NCI-H1048 (cell line): ENCODE results near the gene RECQL5.
A peak's percentile ranks its signal among the peaks of the same experiment; 100 is the strongest.
"Not testable (repeated sequence)": the region's sequence is repeated elsewhere in the genome, so short reads cannot be mapped to it uniquely, and the experiment has no call there.

Source experiments
- DNase-seq: peaks from one replicate; lab custom pipeline; 2025; lab: John Stamatoyannopoulos, UW

RECQL5 gene

DNA sequence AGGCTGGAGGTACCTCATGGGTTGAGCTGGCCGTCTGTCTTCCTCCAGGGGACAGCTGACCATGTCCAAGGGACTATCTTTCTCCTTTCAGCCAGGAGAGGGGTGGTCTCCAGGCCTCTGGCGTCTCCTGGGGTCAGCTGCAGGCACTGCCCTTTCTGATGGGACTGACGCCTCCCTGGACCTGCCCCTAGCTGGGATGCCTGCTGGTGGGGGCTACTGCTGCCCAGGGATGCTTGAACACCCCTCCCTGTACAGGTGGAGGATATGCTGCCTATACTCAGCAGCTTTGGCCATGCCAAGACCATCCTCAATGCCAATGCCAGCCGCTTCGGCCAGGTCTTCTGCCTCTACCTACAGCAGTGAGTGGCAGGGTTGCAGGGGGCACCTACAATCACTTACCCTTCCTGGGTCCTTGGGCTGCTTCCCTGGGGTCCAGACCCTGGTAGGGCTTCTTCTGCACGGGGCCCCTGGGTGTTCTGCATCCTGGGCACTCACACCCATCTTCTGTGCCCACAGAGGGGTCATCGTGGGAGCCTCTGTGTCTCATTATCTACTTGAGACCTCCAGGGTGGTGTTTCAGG is 75.1 kb downstream of the RECQL5 start:
- no peak for DNase-seq

DNA sequence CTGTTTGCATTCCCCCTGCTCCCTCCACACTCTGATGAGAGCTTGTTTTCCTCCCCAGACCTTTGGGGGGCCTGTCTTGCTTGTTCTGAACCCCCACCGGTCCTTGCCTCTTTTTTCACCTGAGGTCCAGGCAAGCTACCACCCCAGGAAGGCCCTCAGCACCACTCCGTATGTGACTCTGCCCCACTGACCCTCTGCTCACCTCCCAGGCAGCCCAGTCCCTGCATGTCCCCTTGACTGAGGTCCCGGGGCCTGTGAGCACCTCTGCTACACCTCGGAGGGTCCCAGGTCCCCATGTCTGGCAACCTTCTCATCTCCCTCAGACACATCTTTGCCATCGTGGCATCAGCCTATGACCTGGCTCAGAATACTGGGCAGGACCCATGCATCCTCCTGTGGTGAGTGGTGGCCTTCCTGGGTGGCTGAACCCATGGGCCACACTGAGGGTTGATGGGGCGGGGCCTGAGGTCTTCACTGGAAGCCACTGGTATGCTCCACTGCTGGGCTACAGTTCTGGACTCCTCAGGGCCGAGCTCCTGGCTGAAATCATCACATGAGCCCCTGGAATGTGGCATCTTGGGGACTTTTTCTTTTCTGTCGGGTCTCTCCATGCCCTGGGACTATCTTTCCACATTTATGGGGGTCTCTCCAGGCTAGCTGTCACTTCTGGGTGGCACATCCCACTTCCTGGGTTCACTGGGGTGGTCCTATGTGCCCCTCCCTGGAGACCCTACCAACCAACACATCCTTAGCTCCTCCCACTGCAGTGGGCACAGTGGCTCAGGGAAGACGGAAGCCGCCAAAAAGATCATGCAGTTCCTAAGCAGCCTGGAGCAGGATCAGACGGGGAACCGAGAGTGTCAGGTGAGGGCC is 75.9 kb downstream of the RECQL5 start:
- DNase-seq = no peak

DNA sequence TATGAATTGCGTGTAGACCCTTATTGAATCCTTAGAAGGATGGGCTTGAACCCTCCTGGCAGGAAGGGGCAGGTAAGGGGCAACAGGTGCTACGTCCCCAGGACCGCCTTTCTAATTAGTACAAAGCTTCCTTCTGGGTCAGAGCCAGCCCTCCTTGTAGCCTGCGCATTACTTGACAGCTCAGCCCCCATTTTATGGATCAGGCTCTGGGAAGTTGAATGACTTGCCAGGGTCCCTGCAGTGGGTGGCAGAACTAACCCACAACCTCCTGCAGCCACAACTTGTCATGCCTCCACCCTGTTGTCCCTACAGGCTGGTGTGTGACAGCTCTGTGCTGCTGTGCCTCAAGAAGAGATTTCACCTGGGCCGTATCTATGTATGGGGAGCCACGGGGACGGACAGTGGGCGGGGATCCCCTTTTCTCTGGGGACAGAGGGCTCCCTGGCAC is 76.6 kb downstream of the RECQL5 start:
- DNase-seq = no peak

DNA sequence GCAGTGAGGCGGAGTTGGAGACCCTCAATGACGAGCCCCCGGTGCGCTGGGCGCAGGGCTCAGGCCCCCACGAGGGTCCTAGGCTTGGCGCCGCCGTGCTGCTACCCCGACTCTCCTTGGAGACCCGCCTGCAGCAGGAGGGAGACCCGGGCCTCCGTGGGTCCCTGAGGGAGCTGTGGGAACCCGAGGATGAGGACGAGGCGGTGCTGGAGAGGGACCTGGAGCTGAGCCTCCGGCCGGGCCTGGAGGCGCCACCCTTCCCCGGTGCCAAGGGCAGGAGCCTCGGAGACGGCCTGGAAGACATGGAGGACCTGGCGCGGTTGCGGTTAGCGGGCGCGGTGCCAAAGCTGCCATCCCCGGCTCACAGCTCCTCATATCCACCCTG is 77.0 kb downstream of the RECQL5 start:
- no peak for DNase-seq

DNA sequence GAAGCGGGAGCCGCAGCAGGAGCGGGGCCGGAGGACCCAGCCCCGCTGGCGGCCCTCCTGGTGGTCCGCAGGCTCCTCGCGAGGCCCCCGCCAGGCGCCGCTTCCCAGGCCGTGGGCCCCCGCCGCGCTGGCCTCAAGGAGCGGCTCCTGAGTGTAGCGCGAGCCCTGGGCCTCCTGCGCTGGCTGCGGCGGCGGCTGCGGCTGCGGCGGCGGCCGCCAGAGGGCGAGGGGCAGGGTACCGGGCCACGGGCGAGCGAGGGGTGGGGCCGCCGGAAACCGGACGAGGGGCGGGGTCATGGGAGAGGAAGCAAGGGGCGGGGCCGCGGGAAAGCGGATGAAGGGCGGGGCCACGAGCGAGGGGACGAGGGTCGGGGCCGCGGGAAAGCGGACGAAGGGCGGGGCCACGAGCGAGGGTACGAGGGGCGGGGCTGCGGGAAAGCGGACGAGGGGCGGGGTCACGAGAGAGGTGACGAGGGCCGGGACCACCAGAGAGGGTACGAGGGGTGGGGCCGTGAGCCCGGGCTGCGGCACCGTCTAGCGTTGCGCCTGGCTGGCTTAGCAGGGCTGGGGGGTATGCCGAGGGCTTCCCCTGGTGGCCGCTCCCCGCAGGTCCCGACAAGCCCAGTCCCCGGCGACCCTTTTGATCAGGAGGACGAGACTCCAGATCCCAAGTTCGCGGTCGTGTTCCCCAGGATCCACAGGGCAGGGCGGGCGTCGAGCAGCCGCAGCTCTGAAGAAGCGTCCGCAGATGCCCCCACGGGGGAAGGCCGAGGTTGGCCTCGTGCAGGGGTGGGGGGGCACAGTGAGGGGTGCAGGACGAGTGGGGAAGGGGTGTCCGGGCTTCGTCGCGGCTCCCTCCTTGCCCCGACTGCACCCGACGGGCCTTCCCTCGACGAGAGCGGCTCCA is 77.7 kb downstream of the RECQL5 start:
- DNase-seq = peak; percentile 80

DNA sequence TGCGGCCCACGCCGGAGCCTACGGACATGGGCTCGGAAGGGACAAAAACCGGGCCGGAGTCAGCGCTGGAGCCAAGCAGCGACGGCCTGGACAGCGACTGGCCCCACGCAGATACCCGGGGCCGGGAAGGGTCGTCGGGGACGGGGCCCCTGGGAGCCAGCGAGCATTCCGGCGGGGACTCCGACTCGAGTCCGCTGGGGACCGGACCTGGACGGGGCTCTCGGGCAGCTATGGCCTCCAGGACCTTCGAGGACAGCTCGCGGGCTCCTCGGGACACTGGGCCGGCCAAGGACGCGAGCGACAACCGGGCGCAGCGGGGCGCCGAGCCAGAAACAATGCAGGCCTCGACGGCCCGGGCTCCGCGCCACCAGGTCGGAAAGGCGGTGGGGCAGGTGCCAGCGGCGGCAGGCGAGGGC is 78.3 kb downstream of the RECQL5 start:
- DNase-seq = no peak

DNA sequence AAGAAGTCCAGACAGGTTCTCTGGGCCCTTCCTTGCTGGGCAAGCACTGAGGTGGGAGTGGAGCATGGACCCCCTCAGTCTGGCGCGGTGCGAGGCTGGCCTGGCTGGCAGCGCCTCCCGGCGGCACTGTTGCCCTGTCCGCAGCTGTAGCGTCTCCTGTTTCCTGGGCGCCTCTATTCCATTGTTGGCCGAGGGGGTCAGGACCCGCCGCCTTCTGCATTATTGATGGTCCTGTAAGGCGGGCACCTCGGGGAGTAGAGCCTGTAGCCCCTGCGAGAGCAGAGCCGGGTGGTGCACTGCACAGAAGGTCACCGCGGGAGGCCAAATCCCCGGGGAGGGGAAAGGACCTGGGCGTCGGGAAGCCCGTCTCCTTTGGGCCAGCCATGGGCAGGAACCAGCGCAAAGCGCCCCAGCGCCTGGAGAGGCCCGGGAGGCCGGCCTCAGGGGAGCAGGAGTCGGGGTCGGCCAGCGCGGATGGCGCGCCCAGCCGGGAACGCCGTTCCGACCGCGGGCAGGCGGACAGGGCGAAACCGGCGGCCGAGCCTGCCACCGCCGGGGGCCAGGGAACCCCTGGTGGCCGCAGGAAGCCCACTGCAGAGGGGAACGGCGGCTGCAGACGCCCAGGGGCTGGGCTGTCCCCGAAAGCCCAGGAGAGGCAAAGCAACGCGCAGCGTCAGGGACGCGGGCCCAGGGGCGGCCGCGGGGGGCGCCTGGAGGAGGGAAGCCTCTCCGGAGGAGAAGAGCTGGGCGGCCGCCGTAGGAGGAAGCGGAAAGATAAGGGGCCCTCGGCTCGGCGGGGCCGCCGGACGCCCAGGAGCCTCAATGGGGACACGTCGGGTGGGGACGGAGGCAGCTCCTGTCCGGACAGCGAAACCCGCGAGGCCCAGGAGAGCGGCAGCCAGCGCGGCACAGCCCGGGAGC is 79.0 kb downstream of the RECQL5 start, which contains the start of gene MYO15B:
Gene MYO15B, plus strand, starts transcription at position 126 of the 921 bp plus-strand sequence. Its CDS starts 258 bp downstream, at position 384.
- no peak for DNase-seq

DNA sequence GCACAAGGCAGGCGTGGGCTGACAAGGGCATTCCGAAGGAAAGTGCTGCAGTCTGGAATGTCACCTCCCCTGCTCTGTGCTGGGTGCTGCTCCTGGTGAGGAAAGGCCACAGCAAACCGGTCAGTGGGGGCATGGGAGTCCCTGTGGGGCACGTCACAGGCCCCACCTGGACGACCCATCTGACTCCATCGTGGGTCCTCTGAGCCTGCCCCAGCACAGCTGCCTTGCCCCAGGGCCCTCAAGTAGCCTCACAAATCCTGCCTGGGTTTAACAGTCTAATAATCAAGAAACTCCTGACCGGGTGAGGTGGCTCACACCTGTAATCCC is 82.1 kb downstream of the RECQL5 start:
- DNase-seq = no peak

DNA sequence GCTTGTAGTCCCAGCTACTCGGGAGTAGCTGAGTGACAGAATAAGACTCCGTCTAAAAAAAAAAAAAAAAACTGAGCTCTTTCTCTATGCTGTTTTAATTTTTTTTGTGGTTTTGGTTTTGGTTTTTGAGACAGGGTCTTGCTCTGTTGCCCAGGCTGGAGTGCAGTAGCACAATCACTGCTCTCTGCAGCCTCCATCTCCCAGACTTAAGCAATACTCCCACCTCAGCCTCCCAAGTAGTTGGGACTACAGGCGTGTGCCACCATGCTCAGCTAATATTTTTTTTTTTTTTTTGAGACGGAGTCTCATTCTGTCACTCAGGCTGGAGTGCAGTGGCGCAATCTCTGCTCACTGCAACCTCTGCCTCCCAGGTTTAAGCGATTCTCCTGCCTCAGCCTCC is 83.8 kb downstream of the RECQL5 start:
- DNase-seq = not testable (repeated sequence)

DNA sequence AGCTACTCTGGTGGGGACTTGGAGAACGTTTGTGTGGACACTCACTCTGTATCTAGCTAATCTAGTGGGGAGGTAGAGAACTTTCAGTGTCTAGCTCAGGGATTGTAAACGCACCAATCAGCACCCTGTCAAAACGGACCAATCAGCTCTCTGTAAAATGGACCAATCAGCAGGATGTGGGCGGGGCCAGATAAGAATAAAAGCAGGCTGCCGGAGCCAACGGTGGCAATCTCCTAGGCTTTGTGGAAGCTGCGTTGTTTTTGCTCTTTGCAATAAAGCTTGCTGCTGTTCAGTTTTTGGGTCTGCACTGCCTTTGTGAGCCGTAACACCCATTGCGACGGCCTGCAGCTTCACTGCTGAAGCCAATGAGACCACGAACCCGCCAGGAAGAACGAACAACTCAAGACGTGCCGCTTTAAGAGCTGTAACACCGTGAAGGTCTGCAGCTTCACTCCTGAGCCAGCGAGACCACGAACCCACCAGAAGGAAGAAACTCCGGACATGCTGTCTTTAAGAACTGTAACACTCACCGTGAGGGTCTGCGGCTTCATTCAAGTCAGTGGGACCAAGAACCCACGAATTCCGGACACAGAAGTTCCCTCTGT is 85.7 kb downstream of the RECQL5 start:
- DNase-seq = not testable (repeated sequence)
